GM18498 (cell line): ENCODE data around the gene CREB5.

Experiments
- ATAC-seq: cut with Tn5 transposase; IDR thresholded peaks from one replicate; pipeline ENCODE4 v1.9.1; 2021; ENCODE audit warnings: mild to moderate bottlenecking, moderate library complexity; ENCODE audit not compliant: unreplicated experiment

The CREB5 gene

DNA sequence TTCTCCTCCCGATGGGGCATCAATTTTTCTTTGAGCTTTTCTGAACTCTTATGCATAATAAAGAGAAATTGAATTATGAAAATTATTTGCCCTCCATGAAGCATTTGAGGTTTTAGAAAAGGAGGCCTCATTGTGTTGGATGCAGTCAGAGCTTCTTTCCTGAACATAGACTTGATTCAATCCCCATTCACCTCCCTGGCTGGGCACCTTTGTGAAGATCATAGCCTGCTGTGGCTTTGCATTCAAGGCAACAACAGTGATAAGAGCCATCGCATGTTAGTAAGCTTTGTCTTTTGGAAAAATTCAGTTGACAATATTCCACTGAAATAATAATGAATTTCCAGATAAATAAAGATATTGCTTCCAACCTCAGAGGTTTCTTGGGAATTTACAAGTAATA, 458.8 kb downstream of the CREB5 start:
- ATAC-seq: no peak

DNA sequence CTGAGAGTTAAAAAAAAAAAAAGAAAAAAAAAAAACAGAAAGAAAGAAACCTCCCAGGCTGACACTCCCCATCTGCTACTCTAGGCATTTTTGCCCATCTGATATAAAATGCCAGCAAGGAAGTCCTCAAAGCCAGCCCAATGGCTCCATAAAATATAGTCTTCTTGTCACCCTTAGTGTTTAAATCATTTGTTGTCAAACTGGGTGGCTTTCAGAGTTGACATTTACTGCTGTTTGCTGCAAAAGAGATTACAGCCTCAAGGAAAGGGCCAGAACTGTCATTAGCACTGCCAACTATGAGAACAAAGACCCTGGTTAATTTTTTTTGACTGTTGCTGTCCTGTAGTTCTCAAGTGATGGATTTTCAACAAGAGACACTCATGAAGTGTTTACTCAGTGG, 459.3 kb downstream of the CREB5 start:
- ATAC-seq: no peak

GRCh38 chr7:28872226-28872625, 459.9 kb downstream of the CREB5 start:
- no peak for ATAC-seq

GRCh38 chr7:28873365-28873764, 461.0 kb downstream of the CREB5 start:
- no peak for ATAC-seq

DNA sequence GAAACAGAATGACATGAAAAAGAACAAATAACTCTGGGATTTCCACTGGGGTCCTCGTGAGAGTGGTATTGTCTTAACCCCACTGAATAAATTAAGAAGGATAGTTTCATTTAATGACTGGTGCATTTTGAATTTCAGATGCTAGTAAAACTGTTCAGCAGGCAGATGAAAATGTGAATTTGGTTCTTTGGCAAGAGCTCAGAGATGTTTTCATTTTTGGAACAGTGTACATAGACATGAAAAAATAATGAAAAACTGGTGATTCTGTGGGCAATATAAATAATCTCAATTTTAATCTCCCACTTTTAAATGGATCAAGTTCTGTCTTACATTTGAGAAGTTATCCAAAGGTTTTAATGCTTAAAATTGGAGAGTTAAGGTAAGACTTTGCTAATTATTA, 461.7 kb downstream of the CREB5 start:
- ATAC-seq: no peak
